HepG2 (cell line): Measurements from ENCODE around the gene BMPR2. TPM values are rescaled to one million over a fixed set of nuclear protein-coding genes. Genes with fewer than 3 reads are reported as not detected.

Experiments used
- FOXA1 ChIP-seq, 2 experiments: fragments of 450-650 bp in 1 of 2; sonication (generic) in 1 of 2; formaldehyde crosslinking in 1 of 2; IDR thresholded peaks; 2 replicates each; pipeline versions ENCODE4 v1.4.0 to v1.6.1; 2016 to 2020; ENCODE audit warnings: missing genetic modification reagents in 1 of 2
- HHEX ChIP-seq: IDR thresholded peaks from 2 replicates; pipeline ENCODE4 v1.6.1; 2016; ENCODE audit warnings: control low read depth
- KAT2B ChIP-seq: fragments of 150-350 bp; IDR thresholded peaks from 2 replicates; pipeline ENCODE4 v1.6.1; 2014; ENCODE audit warnings: low read depth, low read length, borderline replicate concordance
- MEIS2 ChIP-seq: sonication (generic); formaldehyde crosslinking; IDR thresholded peaks from 2 replicates; pipeline ENCODE4 v1.9.0; 2021; ENCODE audit warnings: mild to moderate bottlenecking, missing genetic modification reagents
- PAWR ChIP-seq: sonication (generic); formaldehyde crosslinking; IDR thresholded peaks from 2 replicates; pipeline ENCODE4 v1.4.0; 2020; ENCODE audit warnings: missing genetic modification reagents, mild to moderate bottlenecking, borderline replicate concordance
- SP1 ChIP-seq, 2 experiments: fragments of 450-650 bp in 1 of 2; sonication (generic) in 1 of 2; formaldehyde crosslinking in 1 of 2; IDR thresholded peaks; 2 replicates each; pipeline versions ENCODE4 v1.4.0 to v1.6.1; 2016 to 2020; ENCODE audit warnings: missing genetic modification reagents in 1 of 2
- ZBTB8A ChIP-seq: sonication (generic); formaldehyde crosslinking; IDR thresholded peaks from 2 replicates; pipeline ENCODE4 v1.4.0; 2020; ENCODE audit warnings: mild to moderate bottlenecking, low read depth, missing genetic modification reagents, borderline replicate concordance
- ZFP36L2 ChIP-seq: sonication (generic); formaldehyde crosslinking; IDR thresholded peaks from 2 replicates; pipeline ENCODE4 v1.4.0; 2020; ENCODE audit warnings: missing genetic modification reagents
- ZFP62 ChIP-seq: sonication (generic); formaldehyde crosslinking; IDR thresholded peaks from 2 replicates; pipeline ENCODE4 v1.4.0; 2020; ENCODE audit warnings: missing genetic modification reagents
- ZNF34 ChIP-seq: sonication (generic); formaldehyde crosslinking; IDR thresholded peaks from 2 replicates; pipeline ENCODE4 v1.4.0; 2020; ENCODE audit warnings: mild to moderate bottlenecking, missing genetic modification reagents, borderline replicate concordance
- ZNF431 ChIP-seq: sonication (generic); formaldehyde crosslinking; IDR thresholded peaks from 2 replicates; pipeline ENCODE4 v1.9.0; 2022; ENCODE audit warnings: missing genetic modification reagents, low read depth, mild to moderate bottlenecking, borderline replicate concordance
- ZNF605 ChIP-seq: sonication (generic); formaldehyde crosslinking; IDR thresholded peaks from 2 replicates; pipeline ENCODE4 v1.8.0; 2022; ENCODE audit warnings: mild to moderate bottlenecking, missing genetic modification reagents
- ZNF788 ChIP-seq: sonication (generic); formaldehyde crosslinking; IDR thresholded peaks from 2 replicates; pipeline ENCODE4 v1.5.0; 2020; ENCODE audit warnings: mild to moderate bottlenecking, missing genetic modification reagents, borderline replicate concordance
- ZSCAN31 ChIP-seq: sonication (generic); formaldehyde crosslinking; IDR thresholded peaks from 2 replicates; pipeline ENCODE4 v1.5.0; 2020; ENCODE audit warnings: low read depth, mild to moderate bottlenecking, missing genetic modification reagents
- polyA plus RNA-seq, 8 experiments: library from polyadenylated mRNA; depleted of rRNA in 3 of 8; stranded (reverse) in 7 of 8; unstranded in 1 of 8; fragments of >200 nt; fragmentation: Illumina TruSeq in 4 of 8; extraction: Trizol in 4 of 8; gene quantifications; 2 replicates each; pipeline versions ENCODE4 v1.2.1 to v1.2.3, GENCODE V29; 2011 to 2016; ENCODE audit warnings: low read depth in 4 of 8, missing spikeins in 1 of 8, mixed read lengths in 1 of 8; ENCODE audit not compliant: insufficient read depth in 1 of 8
- total RNA-seq, 5 experiments: library from RNA; depleted of rRNA; stranded (reverse); fragments of >200 nt; fragmentation: Illumina TruSeq; extraction: Trizol; gene quantifications; 2 replicates each; pipeline ENCODE4 v1.2.3, GENCODE V29; 2016; ENCODE audit warnings: low read depth in 1 of 5
- TF ChIP-seq, protein P1 (sequence below): sonication (generic); formaldehyde crosslinking; IDR thresholded peaks from 2 replicates; pipeline ENCODE4 v1.4.0; 2020; ENCODE audit warnings: missing genetic modification reagents
- TF ChIP-seq, protein P2 (sequence below): sonication (generic); formaldehyde crosslinking; IDR thresholded peaks from 2 replicates; pipeline ENCODE4 v1.9.0; 2021; ENCODE audit warnings: missing genetic modification reagents, mild to moderate bottlenecking, borderline replicate concordance
- TF ChIP-seq, protein P3 (sequence below): sonication (generic); formaldehyde crosslinking; IDR thresholded peaks from 2 replicates; pipeline ENCODE4 v1.5.0; 2020; ENCODE audit warnings: missing genetic modification reagents
- TF ChIP-seq, protein P4 (sequence below): sonication (generic); formaldehyde crosslinking; conservative IDR thresholded peaks from 2 replicates; pipeline ENCODE4 v1.4.0; 2020; ENCODE audit warnings: mild to moderate bottlenecking, missing genetic modification reagents, moderate library complexity
- TF ChIP-seq, protein P5 (sequence below): sonication (generic); formaldehyde crosslinking; IDR thresholded peaks from 2 replicates; pipeline ENCODE4 v1.8.0; 2022; ENCODE audit warnings: mild to moderate bottlenecking, missing genetic modification reagents; ENCODE audit not compliant: insufficient replicate concordance

Gene BMPR2
- total and polyA plus RNA-seq, 2 of the 13 experiments (the other 11 are each of a cell fraction or from before 2014, with no cell fraction given): 5.5 to 10.3 TPM

DNA sequence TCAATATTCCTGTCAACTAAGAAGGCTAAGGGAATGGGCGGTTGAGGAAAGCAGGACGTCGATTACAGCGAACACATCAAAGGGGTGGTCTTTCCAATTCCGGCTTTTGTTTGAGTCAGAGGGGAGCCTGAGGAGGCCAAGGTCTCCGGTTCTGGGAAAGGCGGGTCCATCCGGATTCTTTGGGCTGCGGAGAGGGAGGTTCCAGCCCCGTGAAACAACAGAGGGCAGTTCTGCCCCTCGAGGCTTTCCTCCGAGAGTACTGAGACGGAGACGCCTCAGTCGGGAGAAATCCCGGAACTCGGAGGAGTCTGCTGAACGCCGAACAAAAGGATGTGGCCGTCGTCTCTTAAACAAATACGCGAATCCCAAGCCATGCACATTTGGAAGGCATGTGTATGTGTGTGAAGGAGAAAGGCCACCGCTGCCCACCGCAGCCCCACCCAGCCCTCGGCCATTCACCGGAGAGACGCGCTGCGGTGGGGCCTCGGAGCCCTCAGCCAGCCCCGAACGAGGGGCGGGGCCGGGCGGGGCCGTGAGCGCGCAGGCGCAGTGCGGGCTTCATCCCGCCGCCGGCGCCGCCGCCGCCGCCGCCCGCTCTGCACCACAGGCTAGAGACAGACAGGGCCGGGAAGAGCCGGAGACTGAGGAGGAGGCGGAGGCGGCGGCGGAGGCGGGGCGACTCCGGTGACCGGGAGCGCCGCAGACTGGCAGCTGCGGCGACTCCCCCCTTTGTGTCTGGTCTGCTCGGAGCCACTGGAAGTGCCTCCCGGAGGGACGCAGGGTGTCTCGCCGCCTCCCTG, at the start of gene BMPR2 (continued):
- TF ChIP-seq, protein P1, sequence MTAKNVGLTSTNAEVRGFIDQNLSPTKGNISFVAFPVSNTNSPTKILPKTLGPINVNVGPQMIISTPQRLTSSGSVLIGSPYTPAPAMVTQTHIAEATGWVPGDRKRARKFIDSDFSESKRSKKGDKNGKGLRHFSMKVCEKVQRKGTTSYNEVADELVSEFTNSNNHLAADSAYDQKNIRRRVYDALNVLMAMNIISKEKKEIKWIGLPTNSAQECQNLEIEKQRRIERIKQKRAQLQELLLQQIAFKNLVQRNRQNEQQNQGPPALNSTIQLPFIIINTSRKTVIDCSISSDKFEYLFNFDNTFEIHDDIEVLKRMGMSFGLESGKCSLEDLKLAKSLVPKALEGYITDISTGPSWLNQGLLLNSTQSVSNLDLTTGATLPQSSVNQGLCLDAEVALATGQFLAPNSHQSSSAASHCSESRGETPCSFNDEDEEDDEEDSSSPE: peak; percentile 11; the same call in 1 of the 2 replicates
- TF ChIP-seq PAWR: no peak
- TF ChIP-seq ZNF431 (CRISPR knock-in tag): peak; percentile 83; the same call in 1 of the 2 replicates
- TF ChIP-seq SP1 (IDR thresholded peaks at IDR 0.05): no peak
- peak; percentile 45; the same call in 1 of the 2 replicates for TF ChIP-seq SP1 (CRISPR knock-in tag; IDR thresholded peaks at IDR 0.05)
- TF ChIP-seq ZNF605 (CRISPR knock-in tag): peak; percentile 92
- TF ChIP-seq, protein P2, sequence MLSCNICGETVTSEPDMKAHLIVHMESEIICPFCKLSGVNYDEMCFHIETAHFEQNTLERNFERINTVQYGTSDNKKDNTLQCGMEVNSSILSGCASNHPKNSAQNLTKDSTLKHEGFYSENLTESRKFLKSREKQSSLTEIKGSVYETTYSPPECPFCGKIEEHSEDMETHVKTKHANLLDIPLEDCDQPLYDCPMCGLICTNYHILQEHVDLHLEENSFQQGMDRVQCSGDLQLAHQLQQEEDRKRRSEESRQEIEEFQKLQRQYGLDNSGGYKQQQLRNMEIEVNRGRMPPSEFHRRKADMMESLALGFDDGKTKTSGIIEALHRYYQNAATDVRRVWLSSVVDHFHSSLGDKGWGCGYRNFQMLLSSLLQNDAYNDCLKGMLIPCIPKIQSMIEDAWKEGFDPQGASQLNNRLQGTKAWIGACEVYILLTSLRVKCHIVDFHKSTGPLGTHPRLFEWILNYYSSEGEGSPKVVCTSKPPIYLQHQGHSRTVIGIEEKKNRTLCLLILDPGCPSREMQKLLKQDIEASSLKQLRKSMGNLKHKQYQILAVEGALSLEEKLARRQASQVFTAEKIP (CRISPR knock-in tag): no peak
- TF ChIP-seq HHEX (CRISPR knock-in tag): no peak
- peak; percentile 31; the same call in 1 of the 2 replicates for TF ChIP-seq ZSCAN31 (CRISPR knock-in tag)
- TF ChIP-seq, protein P3, sequence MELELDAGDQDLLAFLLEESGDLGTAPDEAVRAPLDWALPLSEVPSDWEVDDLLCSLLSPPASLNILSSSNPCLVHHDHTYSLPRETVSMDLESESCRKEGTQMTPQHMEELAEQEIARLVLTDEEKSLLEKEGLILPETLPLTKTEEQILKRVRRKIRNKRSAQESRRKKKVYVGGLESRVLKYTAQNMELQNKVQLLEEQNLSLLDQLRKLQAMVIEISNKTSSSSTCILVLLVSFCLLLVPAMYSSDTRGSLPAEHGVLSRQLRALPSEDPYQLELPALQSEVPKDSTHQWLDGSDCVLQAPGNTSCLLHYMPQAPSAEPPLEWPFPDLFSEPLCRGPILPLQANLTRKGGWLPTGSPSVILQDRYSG (CRISPR knock-in tag): no peak
- no peak for TF ChIP-seq ZNF34 (CRISPR knock-in tag)
- no peak for TF ChIP-seq ZBTB8A
- no peak for TF ChIP-seq ZFP36L2 (CRISPR knock-in tag)
- TF ChIP-seq, protein P4, sequence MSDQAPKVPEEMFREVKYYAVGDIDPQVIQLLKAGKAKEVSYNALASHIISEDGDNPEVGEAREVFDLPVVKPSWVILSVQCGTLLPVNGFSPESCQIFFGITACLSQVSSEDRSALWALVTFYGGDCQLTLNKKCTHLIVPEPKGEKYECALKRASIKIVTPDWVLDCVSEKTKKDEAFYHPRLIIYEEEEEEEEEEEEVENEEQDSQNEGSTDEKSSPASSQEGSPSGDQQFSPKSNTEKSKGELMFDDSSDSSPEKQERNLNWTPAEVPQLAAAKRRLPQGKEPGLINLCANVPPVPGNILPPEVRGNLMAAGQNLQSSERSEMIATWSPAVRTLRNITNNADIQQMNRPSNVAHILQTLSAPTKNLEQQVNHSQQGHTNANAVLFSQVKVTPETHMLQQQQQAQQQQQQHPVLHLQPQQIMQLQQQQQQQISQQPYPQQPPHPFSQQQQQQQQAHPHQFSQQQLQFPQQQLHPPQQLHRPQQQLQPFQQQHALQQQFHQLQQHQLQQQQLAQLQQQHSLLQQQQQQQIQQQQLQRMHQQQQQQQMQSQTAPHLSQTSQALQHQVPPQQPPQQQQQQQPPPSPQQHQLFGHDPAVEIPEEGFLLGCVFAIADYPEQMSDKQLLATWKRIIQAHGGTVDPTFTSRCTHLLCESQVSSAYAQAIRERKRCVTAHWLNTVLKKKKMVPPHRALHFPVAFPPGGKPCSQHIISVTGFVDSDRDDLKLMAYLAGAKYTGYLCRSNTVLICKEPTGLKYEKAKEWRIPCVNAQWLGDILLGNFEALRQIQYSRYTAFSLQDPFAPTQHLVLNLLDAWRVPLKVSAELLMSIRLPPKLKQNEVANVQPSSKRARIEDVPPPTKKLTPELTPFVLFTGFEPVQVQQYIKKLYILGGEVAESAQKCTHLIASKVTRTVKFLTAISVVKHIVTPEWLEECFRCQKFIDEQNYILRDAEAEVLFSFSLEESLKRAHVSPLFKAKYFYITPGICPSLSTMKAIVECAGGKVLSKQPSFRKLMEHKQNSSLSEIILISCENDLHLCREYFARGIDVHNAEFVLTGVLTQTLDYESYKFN (CRISPR knock-in tag): peak; percentile 32
- no peak for TF ChIP-seq KAT2B
- no peak for TF ChIP-seq FOXA1 (IDR thresholded peaks at IDR 0.05)
- TF ChIP-seq FOXA1 (CRISPR knock-in tag; IDR thresholded peaks at IDR 0.05): peak; percentile 26; the same call in 1 of the 2 replicates
- TF ChIP-seq, protein P5, sequence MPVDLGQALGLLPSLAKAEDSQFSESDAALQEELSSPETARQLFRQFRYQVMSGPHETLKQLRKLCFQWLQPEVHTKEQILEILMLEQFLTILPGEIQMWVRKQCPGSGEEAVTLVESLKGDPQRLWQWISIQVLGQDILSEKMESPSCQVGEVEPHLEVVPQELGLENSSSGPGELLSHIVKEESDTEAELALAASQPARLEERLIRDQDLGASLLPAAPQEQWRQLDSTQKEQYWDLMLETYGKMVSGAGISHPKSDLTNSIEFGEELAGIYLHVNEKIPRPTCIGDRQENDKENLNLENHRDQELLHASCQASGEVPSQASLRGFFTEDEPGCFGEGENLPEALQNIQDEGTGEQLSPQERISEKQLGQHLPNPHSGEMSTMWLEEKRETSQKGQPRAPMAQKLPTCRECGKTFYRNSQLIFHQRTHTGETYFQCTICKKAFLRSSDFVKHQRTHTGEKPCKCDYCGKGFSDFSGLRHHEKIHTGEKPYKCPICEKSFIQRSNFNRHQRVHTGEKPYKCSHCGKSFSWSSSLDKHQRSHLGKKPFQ: no peak
- peak; percentile 89; the same call in 1 of the 2 replicates for TF ChIP-seq ZNF788 (CRISPR knock-in tag)
- TF ChIP-seq MEIS2 (CRISPR knock-in tag): no peak; the same call in none of the 2 replicates
- no peak for TF ChIP-seq ZFP62 (CRISPR knock-in tag)
